ENCODE results near the gene TBL1X. TPM values are rescaled to one million over a fixed set of nuclear protein-coding genes. Genes with fewer than 3 reads are reported as not detected.

TBL1X gene
- total and polyA plus RNA-seq, 2 of the 8 experiments (the other 6 are each of a cell fraction or from before 2014, with no cell fraction given) = 13.3 to 25.6 TPM

DNA sequence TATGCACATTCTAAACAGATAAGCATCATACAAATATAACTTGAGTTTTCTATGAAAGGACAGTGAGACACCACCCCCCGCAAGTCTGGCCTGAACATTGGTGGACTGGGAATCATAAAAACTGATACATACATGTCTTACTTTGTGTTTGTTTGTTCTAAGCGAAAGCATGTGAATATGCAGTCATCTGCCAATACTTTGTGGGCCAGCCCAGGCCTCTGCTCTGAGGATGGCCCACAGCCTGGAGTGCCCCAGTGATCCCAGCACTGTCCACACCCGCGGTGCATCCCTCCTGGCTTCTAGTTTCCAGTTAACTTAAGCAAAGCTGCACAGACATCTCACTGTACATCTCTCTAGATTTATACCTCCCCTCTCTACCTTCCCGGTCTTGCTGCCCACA, 154.3 kb downstream of the TBL1X start (continued):
- TF ChIP-seq SIX5 (IDR thresholded peaks at IDR 0.05; ENCODE audit: low read depth, low read length) (no peak), MAX (IDR thresholded peaks at IDR 0.05) (no peak), ZNF274 (IDR thresholded peaks at IDR 0.05; ENCODE audit: borderline replicate concordance, extremely low read depth, low read length) (no peak)

Measured in H1 (cell line).